ENCODE results near the gene LINGO1.

The LINGO1 gene

DNA sequence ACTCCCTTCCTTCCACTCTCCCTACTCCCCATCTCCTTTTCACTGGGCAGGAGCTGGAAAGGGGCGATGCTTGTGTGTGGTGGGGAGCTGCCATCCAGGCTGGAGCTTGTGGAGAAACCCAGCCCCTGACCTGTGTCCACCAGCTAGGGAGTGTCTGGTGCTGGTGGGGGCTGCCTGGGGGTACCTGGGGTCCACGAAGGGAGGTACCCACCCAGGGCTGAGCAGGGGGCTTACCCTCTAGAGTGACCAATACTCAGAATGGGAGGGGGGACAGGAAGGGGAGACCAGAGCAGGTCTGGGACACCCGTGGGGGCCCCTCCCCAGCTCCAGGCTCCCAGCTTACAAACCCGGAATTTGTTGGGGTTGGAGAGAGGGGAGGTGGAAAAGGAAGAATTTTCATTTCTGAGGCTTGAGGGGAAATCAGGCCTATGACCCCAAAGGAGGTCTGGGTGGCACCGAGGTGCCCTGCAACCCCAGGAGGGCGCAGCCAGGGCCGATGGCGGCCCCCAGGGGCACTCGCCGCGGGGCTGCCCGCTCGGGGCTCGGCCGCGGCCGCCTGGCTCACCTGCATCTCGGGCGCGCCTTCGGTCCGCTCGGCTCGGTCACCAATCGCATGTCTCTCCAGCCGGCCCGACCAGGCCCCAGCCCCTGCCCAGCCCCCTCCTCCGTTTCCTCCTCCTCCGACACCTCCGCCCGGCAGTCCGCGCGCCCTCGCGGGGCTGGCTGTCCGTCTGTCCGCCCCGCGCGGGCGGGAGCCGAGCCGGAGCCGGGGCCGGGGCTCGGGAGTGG is 773 bp downstream of the LINGO1 start:
- DNase-seq (ENCODE audit: low spot score), result no peak

DNA sequence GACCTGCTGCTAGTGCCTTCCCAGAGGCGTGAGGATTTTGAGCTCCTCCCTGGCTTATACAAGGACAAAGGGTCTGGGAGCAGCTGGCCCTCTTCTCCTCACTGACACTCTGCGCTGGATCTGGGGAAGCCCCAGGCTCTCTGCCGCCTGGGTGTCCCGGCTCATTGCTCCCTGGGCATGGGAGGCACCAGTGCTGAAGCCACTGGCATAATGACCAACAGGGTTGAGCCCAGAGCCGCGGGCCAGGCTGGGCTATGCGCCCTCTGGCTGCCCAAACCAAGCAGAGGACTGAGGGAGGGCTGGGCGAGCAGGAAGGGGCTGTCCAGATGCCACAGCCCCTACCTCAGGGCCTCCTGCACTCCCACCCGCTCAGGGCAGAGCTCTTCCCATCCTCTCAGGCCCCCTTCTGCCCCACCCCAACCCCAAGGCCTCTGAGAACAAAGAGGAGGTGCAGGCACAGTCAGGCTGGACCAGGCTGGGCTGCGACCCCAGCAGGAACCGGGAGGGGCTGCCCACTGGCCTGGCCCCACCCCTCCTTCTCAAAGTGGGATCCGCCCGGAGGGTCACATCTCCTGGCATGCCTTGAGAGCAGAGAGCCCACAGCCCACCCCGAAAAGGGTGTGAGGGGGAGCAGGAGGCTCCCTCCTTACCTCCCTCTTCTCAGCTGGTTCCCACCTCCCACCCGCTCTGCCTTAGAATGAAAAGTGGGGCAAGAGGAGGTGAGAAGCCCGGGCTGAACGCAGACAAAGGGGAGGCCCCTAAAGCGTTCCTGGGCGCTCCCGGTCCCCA is 1.6 kb downstream of the LINGO1 start:
- DNase-seq (ENCODE audit: low spot score), result peak; percentile 83

- DNase-seq (ENCODE audit: low spot score), result no peak
Measured at GRCh38 chr15:77630056-77630455, 2.7 kb downstream of the LINGO1 start.

DNA sequence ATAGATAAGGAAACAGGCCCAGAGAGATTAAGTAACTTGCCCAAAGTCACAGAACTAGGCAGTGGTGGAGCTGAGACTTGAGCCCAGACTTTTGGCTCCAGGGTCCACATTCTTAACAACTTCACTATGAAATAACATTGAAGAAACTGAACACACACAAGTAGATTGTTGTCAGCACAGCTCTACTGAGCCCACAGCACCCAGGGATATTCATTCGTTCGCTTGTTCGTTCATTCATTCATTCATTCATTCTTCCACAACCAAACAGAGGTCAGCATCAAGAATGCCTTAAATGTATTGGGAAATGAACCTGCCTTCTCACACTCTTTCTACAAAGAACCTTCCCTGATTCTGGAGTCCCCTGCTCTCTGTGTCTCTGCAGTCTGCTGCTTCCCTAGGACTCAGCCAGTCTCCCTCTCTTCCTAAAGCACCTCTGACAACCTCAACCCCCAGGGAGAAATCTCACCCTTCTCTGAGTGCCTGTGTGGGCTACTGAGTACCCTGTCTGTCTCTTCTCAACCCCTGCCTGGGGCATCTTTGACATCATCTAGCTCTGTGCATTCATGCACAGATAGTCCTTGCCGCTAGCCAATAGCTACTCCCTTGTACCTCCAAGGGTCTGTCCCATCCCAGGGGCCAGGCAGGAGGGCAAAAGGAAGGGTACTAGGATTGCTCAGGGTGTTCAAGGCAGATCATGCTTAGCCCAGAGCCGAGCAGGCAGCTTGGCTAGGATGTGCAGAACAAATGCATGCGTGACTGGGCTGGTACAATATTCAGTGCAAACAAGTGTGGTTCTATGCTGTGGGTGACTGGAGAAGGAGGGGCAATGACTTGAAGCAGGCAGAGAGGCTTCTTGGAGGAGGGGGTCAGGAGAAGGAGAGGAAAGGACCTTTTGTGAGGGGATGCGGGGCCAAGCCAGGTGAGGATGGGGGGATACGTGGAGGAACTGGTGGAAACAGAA is 3.4 kb downstream of the LINGO1 start:
- peak; percentile 50 for DNase-seq (ENCODE audit: low spot score)

- DNase-seq (ENCODE audit: low spot score), result no peak
Measured at GRCh38 chr15:77628010-77628409, 4.7 kb downstream of the LINGO1 start.

DNA sequence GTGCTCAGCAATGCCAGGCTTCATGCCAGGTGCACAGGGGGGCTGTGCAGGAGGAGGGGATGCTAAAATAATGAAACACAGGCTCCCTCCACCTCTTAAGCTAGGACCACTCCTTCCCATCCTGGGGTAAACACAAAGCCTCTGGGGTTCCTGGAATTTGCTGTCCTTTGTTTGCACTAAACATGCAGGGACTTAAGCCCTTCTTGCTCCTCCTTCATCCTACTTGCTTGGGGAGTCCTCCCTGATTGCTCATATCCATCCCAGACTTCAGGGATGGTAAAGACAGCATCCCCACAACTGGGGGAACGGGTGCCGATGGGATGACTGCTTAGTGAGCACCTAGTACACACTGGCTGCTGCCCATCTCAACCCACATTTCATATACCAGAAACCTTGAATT is 5.1 kb downstream of the LINGO1 start:
- DNase-seq (ENCODE audit: low spot score), result no peak

DNA sequence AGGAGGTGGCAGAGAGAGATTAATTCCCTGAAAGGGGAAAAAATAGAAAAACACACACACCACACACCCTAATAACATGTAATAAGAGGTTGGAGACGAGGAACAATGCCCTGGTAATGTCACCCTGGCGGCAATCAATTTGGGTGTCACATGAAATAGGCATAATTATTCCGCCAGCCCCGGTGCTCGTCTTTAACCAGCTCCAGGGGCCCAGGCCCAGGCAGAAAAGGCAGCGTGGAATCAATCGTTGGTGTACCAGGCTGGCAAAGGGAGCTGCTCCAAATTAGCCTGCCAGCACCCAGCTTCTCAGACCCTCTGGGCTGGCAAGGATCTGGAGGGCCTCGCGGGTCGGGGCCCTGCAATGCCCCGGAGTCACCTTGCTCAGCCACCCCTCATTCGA is 5.6 kb downstream of the LINGO1 start:
- DNase-seq (ENCODE audit: low spot score), result no peak

- no peak for DNase-seq (ENCODE audit: low spot score)
Measured at GRCh38 chr15:77626002-77626401, 6.7 kb downstream of the LINGO1 start.

DNA sequence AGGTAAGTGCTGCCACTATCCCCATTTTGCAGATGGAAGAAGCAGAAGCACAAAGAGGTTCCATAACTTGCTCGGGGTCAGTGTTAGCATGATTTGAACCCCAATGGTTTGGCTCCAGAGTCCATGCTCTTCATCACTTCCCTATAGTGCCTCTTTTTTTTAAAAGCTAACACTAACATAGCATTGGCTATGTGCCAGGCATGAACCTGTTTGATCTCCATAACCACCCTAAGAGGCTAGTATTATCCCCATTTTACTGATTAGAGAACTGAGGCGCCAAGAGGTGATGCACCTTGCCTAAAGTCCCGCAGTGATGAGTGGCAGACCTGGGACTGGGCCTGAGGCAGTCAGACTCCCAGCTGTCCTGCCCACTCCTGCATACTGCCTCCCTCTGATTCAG is 7.3 kb downstream of the LINGO1 start:
- no peak for DNase-seq (ENCODE audit: low spot score)

DNA sequence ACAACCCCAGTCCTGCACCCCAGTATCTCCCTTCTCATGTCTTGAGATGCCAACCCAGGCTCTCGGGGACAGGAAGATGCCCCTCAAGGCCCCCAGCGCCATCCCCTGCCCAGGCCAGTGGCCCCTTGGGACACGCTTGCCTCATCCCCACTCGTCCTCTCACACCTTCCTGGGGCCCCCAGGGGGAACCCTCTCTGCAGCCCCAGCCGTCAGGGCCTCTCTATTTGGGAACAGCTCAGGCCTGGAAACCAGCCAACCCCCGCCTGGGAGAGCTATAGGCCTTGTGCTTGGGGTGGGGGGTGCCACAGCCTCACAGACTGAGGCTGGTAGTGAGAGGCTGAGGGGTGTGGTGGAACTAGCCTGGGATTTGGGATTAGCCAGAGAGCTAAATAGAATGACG is 7.8 kb downstream of the LINGO1 start:
- no peak for DNase-seq (ENCODE audit: low spot score)

DNA sequence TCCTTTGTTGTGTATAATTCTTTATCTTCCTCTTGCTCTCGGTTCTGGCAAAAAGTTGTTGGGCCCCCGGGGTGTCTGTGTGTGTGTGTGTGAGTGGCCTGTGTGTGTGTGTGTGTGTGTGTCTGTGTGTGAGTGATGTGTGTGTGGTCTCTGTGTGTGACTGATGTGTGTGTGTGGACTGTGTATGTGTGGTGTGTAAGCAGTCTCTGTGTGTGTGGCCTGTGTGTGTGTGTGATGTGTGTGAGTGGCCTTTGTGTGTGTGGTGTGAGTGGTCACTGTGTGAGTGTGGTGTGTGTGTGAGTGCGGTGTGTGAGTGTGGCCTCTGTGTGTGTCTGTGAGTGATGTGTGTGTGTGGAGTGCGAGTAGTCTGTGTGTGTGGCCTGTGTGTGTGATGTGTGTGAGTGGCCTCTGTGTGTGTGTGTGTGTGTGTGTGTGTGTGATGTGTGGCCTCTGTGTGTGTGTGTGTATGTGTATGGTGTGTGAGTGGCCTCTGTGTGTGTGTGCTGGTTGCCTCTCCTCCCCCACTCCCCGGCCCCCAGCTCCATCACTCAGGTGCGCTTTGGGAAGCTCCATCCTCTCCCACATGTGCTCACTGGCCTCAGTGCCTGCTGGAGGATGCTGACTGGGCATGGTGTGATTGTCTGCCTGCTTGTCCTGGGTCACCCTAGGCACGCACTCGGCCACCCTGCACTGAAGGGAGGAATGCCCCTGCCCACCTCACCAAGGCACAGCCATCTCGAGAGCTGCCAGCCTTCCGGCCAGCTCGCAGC is 8.8 kb downstream of the LINGO1 start:
- DNase-seq (ENCODE audit: low spot score), result no peak

DNA sequence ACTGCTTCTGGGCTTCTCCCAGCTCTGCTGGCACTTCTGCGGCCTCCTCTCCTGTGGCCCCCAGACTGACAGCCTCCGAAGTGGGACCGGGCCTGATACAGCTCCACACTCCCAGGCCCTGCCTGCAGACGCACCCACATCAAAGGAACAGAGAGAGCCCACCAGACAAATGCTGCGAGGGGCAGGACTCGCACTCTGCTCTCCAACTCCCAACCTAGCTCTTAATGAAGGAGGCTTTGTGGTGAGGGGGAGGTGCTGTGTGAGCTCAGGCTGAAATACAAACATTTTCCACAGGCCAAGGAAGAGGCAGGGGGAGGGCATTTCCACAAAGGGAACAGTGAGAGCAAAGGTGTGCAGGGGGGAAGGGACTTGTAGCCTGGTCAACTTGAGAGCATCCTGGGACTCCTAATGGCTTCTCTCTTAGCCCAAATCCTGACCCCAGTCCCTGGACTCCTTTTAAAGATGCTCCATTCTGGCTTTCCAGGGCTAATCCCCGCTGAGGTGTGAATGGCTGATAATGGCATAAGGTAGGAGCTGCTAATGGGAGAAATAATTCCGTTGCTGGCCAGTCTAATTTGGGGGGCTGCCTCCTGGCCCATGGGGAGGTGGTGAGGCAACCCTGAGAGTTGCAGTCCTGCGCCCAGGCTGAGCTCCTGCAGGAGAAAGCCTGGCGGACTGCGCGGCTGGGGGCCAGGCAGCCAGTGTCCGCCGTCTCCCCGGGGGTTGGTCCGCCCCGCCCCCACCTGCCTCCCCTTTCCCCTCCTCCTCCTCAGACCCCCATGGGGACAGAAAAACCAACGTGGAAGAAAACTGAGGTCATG is 9.6 kb downstream of the LINGO1 start:
- DNase-seq (ENCODE audit: low spot score), result no peak

- DNase-seq (ENCODE audit: low spot score), result no peak
Measured at GRCh38 chr15:77622209-77622933, 10.3 kb downstream of the LINGO1 start.

DNA sequence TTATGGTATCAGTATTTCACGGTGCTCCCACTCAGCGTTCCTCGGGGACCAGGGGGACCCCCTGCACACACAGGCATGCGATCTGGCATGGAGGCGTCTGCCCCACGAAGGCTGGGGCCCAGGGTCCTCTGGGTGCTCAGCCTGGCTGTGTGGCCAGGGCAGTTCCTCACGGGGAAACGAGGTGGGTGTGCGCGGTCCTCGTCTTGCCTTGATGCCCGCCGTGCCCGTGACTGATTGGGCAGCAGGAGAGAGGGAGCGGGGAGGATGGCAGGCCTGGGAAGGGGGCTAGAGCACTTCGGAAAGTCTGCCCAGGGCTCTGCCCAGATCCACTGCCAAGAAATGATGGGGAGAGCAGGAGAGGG is 10.9 kb downstream of the LINGO1 start:
- no peak for DNase-seq (ENCODE audit: low spot score)

DNA sequence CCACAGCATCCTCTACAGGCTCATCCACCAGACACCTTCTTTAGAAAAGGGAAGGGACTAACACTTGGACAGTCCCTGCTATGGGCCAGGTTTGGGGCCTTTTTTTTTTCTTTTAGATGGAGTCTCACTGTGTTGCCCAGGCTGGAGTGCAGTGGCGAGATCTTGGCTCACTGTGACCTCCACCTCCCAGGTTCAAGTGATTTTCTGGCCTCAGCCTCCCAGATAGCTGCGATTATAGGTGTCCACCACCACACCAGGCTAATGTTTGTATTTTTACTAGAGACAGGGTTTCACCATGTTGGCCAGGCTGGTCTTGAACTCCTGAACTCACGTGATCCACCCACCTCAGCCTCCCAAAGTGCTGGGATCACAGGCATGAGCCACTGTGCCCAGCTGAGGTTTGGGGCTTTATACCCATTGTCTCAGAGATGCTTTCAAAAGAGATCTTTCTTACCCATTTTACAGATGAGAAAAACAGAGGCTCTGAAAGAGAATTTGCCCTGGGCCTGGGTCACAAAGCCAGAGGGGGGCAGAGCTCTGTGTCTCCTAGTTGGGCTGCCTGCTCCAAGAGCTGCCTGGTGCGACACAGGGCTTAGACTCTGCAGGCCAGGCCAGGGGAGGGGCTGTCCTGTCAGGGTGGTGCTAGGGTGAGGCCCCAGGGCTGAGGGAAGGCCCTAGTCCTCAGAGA is 11.6 kb downstream of the LINGO1 start:
- DNase-seq (ENCODE audit: low spot score), result no peak

DNA sequence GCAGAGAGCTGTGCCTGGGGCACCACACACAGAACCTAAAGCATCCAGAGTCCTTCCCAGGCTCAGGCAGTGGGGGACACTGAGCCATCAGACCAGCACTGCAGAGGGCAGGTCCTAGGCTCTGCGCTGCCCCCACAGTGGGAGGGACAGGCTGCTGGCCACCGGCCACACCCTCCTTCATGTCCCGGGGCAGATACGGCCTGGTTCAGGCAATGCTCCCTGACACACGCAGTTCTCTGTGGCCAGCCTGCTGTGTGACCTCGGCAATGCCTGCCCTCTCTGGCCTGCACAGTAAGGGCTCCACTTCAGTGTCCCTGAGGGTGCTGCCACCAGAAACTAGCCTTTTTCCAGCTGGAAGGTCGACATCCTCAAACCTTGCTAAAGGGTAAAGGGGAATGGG is 12.4 kb downstream of the LINGO1 start:
- no peak for DNase-seq (ENCODE audit: low spot score)

DNA sequence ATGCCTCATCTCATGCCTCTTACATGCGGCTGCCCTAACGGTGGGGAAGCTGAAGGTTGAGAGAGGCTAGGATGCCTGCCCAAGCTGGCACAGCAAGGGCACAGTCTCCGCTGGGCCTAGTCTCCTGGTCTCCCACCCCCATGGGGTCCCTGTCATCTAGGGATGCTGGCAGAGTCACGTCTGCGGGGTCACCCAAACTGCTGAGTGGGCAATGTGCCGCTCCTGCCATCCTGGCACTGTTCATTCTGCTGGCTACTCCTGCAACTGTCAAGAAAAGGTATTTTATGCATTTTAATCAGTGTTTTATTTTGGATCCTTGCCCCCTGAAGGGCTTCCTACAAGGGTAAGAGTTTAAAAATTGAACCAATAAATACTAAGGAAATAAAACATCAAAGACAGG is 12.8 kb downstream of the LINGO1 start:
- DNase-seq (ENCODE audit: low spot score), result no peak

DNA sequence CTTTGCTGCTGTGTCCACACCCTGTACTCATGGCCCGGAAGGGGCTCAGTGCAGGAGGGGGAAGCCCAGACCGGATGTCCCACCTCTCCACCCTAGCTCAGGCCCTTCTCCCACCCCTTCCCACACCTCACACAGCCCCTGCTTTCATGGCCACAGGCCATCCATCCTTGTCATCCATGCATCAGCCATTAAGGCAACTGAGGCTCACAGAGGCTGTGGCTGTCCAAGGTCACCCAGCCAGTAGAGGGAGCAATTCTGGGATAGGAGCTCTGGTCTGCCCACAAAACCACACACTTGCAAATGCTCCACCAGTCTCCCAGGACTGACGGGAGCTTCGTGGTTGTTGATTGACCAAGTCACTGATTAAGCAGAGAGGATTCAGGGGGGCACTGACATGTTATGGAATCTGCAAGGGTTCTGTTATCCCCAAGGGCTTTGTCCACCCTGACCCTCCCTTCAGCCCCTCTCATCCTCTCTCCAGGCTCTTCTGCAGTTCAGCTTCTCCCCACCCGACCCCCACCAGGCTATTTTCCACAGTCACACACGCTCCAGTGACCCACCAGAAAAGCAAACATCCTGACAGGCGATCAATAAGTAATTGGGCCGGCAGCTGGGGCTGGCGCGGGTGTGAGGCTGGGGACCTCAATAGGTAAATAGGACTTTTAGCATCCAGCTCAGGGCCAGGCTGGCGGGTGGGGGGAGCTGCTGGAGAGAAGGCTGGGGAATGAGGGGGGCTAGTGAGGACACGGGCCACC is 15.1 kb downstream of the LINGO1 start:
- no peak for DNase-seq (ENCODE audit: low spot score)

DNA sequence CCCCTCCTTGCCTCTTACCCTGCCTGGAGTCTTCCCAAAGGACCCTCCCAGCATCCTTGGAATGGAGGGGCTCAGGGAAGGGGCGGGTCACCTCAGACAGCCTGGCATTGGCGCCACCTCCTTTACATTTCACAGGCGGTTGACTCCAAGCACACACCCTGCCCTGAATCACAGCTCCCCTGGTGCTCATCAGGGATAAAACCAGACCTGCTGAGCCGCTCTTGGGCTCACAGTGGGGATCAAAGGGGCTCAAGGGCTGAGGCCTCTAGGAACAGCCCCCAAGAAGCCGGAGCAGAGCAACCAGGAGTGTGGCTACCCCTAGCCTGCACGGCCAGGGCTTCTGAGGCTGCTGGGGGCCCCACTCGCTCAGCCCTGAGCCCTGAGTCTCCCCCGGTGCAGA is 16.6 kb downstream of the LINGO1 start:
- DNase-seq (ENCODE audit: low spot score), result no peak

All from Ammon's horn (tissue), 1 donor.